Activated CD8-positive, alpha-beta T cell treated with anti-CD3 and anti-CD28 coated beads for 36 hours (primary cell): ENCODE data around the gene MRPL17. TPM values are rescaled to one million over a fixed set of nuclear protein-coding genes. Genes with fewer than 3 reads are reported as not detected.

Source experiments
- ATAC-seq: fragments of 200-7000 bp; cut with Tn5 transposase; one replicate; pipeline ENCODE4 v1.10.0; 2021; ENCODE audit warnings: mild to moderate bottlenecking, moderate library complexity
- CTCF ChIA-PET: fragments of 350-600 bp; sonication (Branson Sonifier 250); formaldehyde crosslinking; loops from one replicate; lab custom pipeline; 2021; ENCODE audit warnings: antibody characterized with exemption; lab: Charles Lee
- POLR2A ChIA-PET: fragments of 350-600 bp; sonication (Branson Sonifier 250); formaldehyde crosslinking; loops from one replicate; lab custom pipeline; 2021; ENCODE audit warnings: antibody characterized with exemption; lab: Charles Lee
- DNase-seq: peaks from one replicate; pipeline ENCODE4 v3.0.0-alpha.2; 2020
- H3K27ac Mint-ChIP-seq: one replicate; pipeline ENCODE4 v1.8.0; 2021; ENCODE audit warnings: mild to moderate bottlenecking, mixed read lengths
- H3K27me3 Mint-ChIP-seq: one replicate; pipeline ENCODE4 v1.8.0; 2021; ENCODE audit warnings: mixed read lengths
- H3K36me3 Mint-ChIP-seq: one replicate; pipeline ENCODE4 v1.8.0; 2021; ENCODE audit warnings: low read depth, mixed read lengths
- H3K4me1 Mint-ChIP-seq: one replicate; pipeline ENCODE4 v1.8.0; 2021; ENCODE audit warnings: low read depth, mixed read lengths
- H3K4me3 Mint-ChIP-seq: one replicate; pipeline ENCODE4 v1.8.0; 2021; ENCODE audit warnings: mild to moderate bottlenecking, moderate library complexity, mixed read lengths
- H3K9me3 Mint-ChIP-seq: one replicate; pipeline ENCODE4 v1.8.0; 2021; ENCODE audit warnings: mixed read lengths
- intact Hi-C: fragments of 100-400 bp; cut with micrococcal nuclease; formaldehyde crosslinking; loops from one replicate; pipeline ENCODE4 v1.10.0; 2022
- total RNA-seq, 2 experiments: library from RNA; stranded (reverse); gene quantifications; one replicate each; pipeline ENCODE4 v1.2.3, GENCODE V29; 2021
- TF ChIP-seq, protein P1 (sequence below): fragments of 200-600 bp; IDR thresholded peaks from one replicate; pipeline ENCODE4 v1.8.0; 2022; ENCODE audit warnings: antibody characterized with exemption, mild to moderate bottlenecking

Gene MRPL17
- total RNA-seq = 100 to 1,000 TPM; 140 to 144 TPM

- Mint-ChIP-seq H3K27me3 (no peaks in the 10 kb centered on the region), H3K9me3 (no peaks in the 10 kb centered on the region), H3K27ac (peak within 1 kb of the TSS; percentile 98), H3K4me3 (peak within 1 kb of the TSS; percentile 97), H3K4me1 (peaks cover 28% of the 10 kb centered on the region), H3K36me3 (peaks cover 40% of the 10 kb centered on the region)
- peak; percentile 99 for DNase-seq
- TF ChIP-seq, protein P1, sequence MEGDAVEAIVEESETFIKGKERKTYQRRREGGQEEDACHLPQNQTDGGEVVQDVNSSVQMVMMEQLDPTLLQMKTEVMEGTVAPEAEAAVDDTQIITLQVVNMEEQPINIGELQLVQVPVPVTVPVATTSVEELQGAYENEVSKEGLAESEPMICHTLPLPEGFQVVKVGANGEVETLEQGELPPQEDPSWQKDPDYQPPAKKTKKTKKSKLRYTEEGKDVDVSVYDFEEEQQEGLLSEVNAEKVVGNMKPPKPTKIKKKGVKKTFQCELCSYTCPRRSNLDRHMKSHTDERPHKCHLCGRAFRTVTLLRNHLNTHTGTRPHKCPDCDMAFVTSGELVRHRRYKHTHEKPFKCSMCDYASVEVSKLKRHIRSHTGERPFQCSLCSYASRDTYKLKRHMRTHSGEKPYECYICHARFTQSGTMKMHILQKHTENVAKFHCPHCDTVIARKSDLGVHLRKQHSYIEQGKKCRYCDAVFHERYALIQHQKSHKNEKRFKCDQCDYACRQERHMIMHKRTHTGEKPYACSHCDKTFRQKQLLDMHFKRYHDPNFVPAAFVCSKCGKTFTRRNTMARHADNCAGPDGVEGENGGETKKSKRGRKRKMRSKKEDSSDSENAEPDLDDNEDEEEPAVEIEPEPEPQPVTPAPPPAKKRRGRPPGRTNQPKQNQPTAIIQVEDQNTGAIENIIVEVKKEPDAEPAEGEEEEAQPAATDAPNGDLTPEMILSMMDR = peak; percentile 79
- peak; percentile 96 for ATAC-seq
- intact Hi-C loops = loop anchor here (2.0 to 5.0 kb wide), 2 partner anchors 76 to 146 kb away; no protein-coding TSS in a partner anchor
- POLR2A ChIA-PET = interaction anchor here (0.6 to 5.2 kb wide), 9 partner anchors 11 to 270 kb away, joined by 3 to 48 read pairs (median 8); partner anchors contain the start of genes ILK, RRP8, TAF10 and TPP1
- CTCF ChIA-PET = interaction anchor here (0.6 to 3.1 kb wide), 51 partner anchors 8 to 304 kb away, joined by 3 to 32 read pairs (median 4); partner anchors contain the start of genes ARFIP2, ILK, RRP8 and TAF10
Observed at GRCh38 chr11:6682936-6683861, at the start of gene MRPL17. MRPL17 (minus strand) TSS chr11:6683340; CDS start chr11:6683296, 44 bp downstream.

DNA sequence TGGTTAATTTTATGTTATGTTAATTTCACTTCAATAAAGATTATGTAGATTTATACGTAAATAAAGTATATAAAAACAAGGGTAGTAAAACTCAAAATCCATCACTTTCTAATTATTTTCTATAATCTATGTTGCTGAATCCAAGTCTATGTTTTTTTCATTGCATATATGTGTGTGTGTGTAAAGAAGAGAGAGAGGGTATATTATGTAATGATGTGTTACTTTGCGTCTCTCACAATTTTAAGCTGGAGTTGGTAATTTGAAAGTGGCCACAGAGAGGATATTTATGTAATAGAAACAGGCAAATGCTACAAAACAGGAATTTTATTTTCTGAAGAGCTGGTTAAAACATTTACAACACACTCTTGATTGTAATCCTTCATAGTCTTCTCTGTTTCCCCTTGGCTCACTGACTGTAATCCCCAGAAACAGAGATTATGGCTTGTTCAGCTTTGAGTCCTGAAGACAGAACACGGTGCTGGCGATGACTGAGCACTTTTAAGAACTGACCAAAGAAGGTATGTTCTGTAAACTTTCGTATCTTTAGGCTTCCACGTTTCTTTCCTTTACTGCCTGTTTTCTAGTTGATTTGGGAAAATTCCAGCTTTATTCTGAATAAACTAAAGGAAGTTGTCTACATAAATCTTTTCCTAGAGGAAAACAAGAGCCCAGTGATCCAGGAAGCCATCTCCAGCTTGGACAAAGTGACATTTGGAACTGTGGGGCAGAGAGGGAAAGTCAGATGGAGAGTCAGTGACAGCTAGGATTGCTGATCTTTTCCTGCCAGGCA, 45.0 kb upstream of the MRPL17 start:
- H3K4me1 Mint-ChIP-seq = peaks cover 71% of the 10 kb centered on the region
- H3K36me3 Mint-ChIP-seq = peaks cover 64% of the 10 kb centered on the region
- ATAC-seq (no peak), DNase-seq (no peak)
- H3K27ac Mint-ChIP-seq = peak overlapping the region; percentile 74
- H3K9me3 Mint-ChIP-seq = peaks cover 13% of the 10 kb centered on the region
- CTCF ChIA-PET = interaction anchor here (0.7 to 4.2 kb wide), 12 partner anchors 8 to 785 kb away, joined by 3 to 39 read pairs (median 5); partner anchors contain the start of genes MRPL17 and PPFIBP2
- H3K4me3 Mint-ChIP-seq = no peak overlapping the region
- POLR2A ChIA-PET = interaction anchor here (1.0 to 1.4 kb wide), 3 partner anchors 10 to 29 kb away, joined by 3 to 5 read pairs (median 3); no protein-coding TSS in a partner anchor
- intact Hi-C loops = no loop called here
- TF ChIP-seq, protein P1 = no peak
- no peaks in the 10 kb centered on the region for H3K27me3 Mint-ChIP-seq

DNA sequence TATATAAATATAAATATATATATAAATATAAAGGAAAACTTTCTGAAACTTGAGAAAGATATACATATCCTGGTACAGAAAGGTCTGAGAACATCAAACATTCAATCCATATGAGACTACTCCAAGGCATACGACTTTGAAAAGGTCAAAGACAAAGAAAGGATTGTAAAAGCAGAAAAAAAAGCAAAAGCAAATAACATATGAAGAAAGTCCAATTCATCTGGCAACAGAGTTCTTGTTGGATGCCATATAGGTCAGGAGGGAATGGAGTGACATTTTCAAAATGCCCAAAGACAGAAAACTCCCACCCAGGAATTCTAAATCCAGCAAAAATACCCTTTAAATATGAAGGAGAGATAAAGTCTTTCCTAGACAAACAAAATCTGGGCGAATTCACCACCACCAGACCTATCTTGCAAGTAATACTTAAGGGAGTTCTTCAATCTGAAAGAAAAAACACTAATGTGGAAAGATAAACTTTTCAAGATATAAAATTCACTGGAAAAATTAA, 42.3 kb upstream of the MRPL17 start:
- intact Hi-C loops = no loop called here
- TF ChIP-seq, protein P1 = no peak
- no peak for DNase-seq
- peaks cover 21% of the 10 kb centered on the region for H3K9me3 Mint-ChIP-seq
- H3K36me3 Mint-ChIP-seq = peaks cover 74% of the 10 kb centered on the region
- peaks cover 88% of the 10 kb centered on the region for H3K4me1 Mint-ChIP-seq
- H3K27me3 Mint-ChIP-seq = no peaks in the 10 kb centered on the region
- no peak overlapping the region for H3K4me3 Mint-ChIP-seq
- peak overlapping the region; percentile 14 for H3K27ac Mint-ChIP-seq
- ChIA-PET CTCF (interaction anchor here (1.1 to 17.4 kb wide), 5 partner anchors 10 to 34 kb away, joined by 3 to 186 read pairs (median 6); no protein-coding TSS in a partner anchor), POLR2A (no interaction called here)
- ATAC-seq = no peak

GRCh38 chr11:6724013-6724412, 40.9 kb upstream of the MRPL17 start:
- intact Hi-C loops = no loop called here
- Mint-ChIP-seq H3K4me3 (no peak overlapping the region), H3K27me3 (no peaks in the 10 kb centered on the region), H3K9me3 (peaks cover 27% of the 10 kb centered on the region), H3K27ac (peak overlapping the region; percentile 9), H3K36me3 (peaks cover 79% of the 10 kb centered on the region), H3K4me1 (peaks cover 90% of the 10 kb centered on the region)
- TF ChIP-seq, protein P1 = no peak
- DNase-seq (no peak), ATAC-seq (no peak)
- POLR2A ChIA-PET = interaction anchor here (1.0 kb wide), 1 partner anchor 20 kb away, joined by 4 read pairs; no protein-coding TSS in a partner anchor
- CTCF ChIA-PET = interaction anchor here (1.0 to 17.4 kb wide), 8 partner anchors 9 to 35 kb away, joined by 3 to 186 read pairs (median 6); no protein-coding TSS in a partner anchor
